HG03108 (cell line): ENCODE results near the gene TSPAN6.

Source experiments
- ATAC-seq: cut with Tn5 transposase; IDR thresholded peaks from one replicate; pipeline ENCODE4 v1.9.1; 2021; ENCODE audit warnings: moderate library complexity; ENCODE audit not compliant: unreplicated experiment

TSPAN6 gene

GRCh38 chrX:100648458-100649417 lies 12.1 kb upstream of the TSPAN6 start:
- no peak for ATAC-seq

- ATAC-seq: no peak
Observed at GRCh38 chrX:100647739-100648138, 11.1 kb upstream of the TSPAN6 start.

GRCh38 chrX:100647095-100647494 lies 10.5 kb upstream of the TSPAN6 start:
- ATAC-seq: no peak

- ATAC-seq: no peak
Observed at GRCh38 chrX:100645106-100645505, 8.5 kb upstream of the TSPAN6 start.

- no peak for ATAC-seq
Observed at GRCh38 chrX:100643956-100644860, 7.6 kb upstream of the TSPAN6 start, which contains the start of gene SRPX2. Gene SRPX2 (plus strand): TSS chrX:100644199. CDS start chrX:100646323, 2,124 bp downstream.

GRCh38 chrX:100643212-100643611 lies 6.6 kb upstream of the TSPAN6 start:
- no peak for ATAC-seq

- no peak for ATAC-seq
Observed at GRCh38 chrX:100642290-100642689, 5.7 kb upstream of the TSPAN6 start.

GRCh38 chrX:100635989-100636320 lies 651 bp downstream of the TSPAN6 start:
- ATAC-seq: no peak

- no peak for ATAC-seq
Observed at GRCh38 chrX:100635040-100635439, 1.6 kb downstream of the TSPAN6 start.

GRCh38 chrX:100625985-100626491 lies 10.6 kb downstream of the TSPAN6 start:
- peak; percentile 80 for ATAC-seq

GRCh38 chrX:100623001-100623400 lies 13.6 kb downstream of the TSPAN6 start:
- no peak for ATAC-seq

- ATAC-seq: peak; percentile 99
Observed at GRCh38 chrX:100615005-100615404, 21.6 kb downstream of the TSPAN6 start.

GRCh38 chrX:100611951-100612350 lies 24.7 kb downstream of the TSPAN6 start:
- no peak for ATAC-seq

- no peak for ATAC-seq
Observed at GRCh38 chrX:100609591-100609990, 27.0 kb downstream of the TSPAN6 start.

GRCh38 chrX:100606753-100607152 lies 29.9 kb downstream of the TSPAN6 start:
- ATAC-seq: no peak

GRCh38 chrX:100600758-100601157 lies 35.8 kb downstream of the TSPAN6 start:
- ATAC-seq: no peak

GRCh38 chrX:100600340-100600739 lies 36.3 kb downstream of the TSPAN6 start:
- no peak for ATAC-seq

GRCh38 chrX:100599456-100599855 lies 37.1 kb downstream of the TSPAN6 start:
- no peak for ATAC-seq

GRCh38 chrX:100596601-100597000 lies 40.0 kb downstream of the TSPAN6 start:
- ATAC-seq: no peak

- no peak for ATAC-seq
Observed at GRCh38 chrX:100593581-100593980, 43.0 kb downstream of the TSPAN6 start.

- no peak for ATAC-seq
Observed at GRCh38 chrX:100593126-100593525, 43.5 kb downstream of the TSPAN6 start.
